IPS-11a (cell line): ENCODE results near the gene PKDREJ.
"Not testable (repeated sequence)": the region's sequence is repeated elsewhere in the genome, so short reads cannot be mapped to it uniquely, and the experiment has no call there.

Experiments used
- H3K4me3 ChIP-seq: one replicate; pipeline ENCODE4 v1.5.1; 2013; ENCODE audit warnings: low read depth, low read length, control low read depth

The PKDREJ gene, protein sequence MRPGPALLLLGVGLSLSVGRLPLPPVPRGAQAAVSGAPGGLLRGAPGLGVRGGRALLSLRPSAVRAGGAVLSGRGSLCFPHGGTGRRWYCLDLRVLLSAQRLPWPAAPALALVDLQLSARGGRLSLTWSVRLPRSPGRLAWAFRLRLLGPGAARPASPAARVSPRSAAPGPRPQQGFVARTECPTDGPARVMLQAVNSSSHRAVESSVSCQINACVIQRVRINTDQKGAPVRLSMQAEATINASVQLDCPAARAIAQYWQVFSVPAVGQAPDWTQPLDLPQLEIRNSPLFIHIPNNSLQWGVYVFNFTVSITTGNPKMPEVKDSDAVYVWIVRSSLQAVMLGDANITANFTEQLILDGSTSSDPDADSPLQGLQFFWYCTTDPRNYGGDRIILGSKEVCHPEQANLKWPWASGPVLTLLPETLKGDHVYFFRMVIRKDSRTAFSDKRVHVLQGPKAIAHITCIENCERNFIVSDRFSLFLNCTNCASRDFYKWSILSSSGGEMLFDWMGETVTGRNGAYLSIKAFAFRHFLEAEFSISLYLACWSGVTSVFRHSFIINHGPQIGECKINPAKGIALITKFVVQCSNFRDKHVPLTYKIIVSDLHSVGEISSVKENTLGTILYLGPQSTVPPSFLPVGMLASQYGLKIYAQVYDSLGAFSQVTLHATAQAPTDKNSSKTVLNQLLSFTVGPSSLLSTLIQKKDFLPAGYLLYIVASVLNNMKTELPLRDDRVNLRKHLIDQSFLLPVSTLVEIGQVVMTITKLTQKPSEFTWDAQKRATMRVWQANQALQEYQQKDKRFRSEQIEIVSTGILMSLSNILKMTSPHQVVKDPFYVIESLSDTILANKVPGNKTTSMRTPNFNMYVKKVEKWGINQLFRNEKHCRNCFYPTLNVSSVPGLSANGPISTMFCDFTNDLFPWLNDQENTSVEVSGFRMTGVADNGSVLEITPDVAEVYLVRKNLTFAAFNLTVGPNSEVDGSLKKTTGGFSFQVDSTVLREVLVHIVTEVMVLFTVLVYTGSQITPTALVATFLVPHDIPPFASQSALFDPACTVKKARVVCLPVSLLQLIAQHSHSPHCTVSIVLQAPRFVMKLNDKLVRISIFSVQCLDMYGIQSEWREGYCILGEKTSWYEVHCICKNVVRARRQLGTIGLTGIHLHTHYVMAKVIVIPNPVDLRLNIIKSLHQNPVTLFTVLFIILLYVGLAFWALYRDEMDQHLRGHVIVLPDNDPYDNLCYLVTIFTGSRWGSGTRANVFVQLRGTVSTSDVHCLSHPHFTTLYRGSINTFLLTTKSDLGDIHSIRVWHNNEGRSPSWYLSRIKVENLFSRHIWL (N-terminal part only)

DNA sequence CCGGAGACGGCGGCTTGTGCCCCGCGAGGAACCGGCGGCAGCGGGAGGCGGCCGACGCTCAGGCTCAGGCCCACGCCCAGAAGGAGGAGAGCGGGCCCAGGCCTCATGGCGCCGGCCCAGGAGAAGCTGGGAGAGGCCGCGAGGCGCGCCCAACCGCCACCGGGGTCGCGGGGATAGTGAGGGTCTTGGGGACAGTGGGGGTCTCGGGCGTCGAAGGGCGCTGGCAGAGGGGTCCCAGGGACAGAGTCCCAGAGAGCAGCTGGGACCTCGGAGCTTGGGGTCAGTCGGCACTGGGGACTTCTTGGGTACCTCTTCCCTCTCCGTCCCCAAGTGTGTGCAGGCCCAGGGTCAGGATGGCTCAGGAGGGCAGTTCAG is at the start of gene PKDREJ:
PKDREJ (minus strand) TSS at position 128 of the 375 bp plus-strand sequence; CDS start at position 107, 21 bp downstream.
- peak within 1 kb of the TSS; percentile 17 for H3K4me3 ChIP-seq

DNA sequence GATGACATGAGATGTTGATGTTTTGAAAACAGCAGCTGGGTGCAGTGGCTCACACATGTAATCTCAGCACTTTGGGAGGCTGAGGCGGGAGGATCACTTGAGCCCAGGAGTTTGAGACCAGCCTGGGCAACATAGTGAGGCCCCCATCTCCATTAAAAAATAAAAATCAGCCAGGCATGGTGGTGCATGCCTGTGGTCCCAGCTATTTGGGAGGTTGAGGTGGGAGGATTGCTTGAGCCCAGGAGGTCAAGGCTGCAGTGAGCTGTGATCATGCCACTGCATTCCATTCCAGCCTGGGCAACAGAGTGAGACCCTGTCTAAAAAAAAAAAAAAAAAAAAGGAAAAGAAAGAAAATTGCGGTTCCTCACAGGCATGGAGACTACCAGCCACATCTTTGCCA is 49.7 kb upstream of the PKDREJ start:
- not testable (repeated sequence) for H3K4me3 ChIP-seq

DNA sequence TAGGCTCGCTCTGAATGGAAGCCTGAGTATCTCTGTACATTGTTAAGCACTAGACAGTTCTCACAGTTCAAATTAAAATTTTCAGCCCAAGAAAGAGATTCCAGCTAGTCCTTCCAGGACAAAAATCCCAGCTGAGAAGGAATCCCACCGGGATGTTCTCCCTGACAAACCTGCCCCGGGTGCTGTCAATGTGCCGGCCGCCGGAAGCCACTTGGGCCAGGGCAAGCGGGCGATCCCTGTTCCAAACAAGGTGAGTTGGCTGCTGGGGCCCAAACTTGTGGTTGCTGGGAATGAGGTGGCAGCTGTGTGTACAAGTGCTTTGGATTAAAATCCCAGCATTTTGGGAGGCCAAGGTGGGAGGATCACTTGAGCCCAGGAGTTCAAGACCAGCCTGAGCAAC is 48.9 kb upstream of the PKDREJ start:
- no peak overlapping the region for H3K4me3 ChIP-seq

DNA sequence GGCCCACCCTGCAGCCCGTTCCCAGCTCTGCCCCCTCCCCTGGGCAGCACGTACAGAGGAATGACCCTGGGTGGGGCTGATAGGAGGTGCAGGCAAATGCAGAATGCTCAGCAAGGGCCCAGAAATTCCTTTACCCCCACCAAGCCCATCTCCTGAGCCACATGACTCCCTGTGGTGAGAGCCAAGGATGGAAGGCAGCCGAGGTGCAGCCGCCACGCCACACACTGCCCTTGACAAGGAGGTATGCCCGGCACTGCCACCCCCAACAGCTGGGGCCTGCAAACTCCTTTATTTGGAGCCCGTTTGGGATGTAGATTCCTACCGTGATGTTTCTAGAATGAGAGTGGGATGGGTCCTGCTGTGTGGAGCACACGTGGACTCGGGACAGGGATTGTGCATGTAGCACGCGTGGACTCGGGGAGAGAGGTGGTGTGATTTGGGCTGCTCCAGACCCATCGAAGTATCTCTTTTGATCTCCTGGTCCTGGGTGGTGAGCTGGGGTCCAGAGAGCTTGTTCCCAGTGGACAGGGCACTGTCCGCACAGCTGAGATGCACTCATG is 46.5 kb upstream of the PKDREJ start:
- H3K4me3 ChIP-seq: no peak overlapping the region

DNA sequence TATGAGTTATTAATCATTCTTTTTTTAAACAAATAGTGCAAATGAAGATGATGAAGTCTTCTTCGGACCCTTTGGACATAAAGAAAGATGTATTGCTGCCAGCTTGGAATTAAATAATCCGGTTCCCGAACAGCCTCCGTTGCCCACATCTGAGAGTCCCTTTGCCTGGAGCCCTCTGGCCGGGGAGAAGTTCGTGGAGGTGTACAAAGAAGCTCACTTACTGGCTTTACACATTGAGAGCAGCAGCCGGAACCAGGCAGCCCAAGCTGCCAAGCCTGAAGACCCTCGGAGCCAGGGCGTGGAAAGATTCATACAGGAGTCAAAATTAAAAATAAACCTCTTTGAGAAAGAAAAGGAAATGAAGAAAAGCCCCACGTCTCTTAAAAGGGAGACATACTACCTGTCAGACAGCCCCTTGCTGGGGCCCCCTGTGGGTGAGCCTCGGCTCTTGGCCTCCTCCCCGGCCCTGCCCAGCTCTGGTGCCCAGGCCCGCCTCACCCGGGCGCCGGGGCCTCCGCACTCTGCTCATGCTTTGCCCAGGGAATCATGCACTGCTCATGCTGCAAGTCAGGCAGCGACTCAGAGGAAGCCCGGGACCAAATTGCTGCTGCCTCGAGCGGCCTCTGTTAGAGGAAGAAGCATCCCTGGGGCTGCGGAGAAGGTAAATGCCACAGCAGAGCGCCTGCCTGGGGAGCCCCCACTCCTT is 45.3 kb upstream of the PKDREJ start:
- H3K4me3 ChIP-seq: no peak overlapping the region

DNA sequence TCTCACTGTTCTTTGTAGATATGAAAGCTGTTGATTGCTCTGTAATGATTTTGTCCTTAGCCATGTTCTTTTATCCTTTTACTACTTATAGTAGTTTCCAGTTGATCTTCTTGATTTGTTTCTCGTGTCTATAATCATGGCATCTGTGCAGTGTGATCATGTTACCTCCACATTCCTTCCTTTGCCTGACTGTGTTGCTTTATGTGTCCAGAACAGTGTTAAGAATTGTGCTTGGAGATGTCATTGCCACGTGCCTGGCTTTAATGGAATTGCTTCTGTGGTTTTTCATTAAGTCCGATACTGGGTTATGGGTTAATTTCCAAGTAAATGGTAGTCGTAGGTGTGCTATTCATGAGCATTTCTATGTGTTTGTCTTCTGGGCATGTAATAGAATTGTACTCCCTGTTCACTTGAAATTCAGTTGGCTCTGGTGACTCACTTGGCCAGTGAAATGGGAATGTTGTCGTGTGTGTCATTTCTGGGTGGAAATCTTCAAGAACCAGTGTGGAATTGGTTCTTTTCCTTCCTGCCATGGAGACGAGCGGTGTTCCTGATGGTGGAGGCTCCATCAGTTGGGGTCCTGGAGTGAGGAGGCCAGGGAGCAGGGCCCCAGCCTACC is 40.3 kb upstream of the PKDREJ start:
- H3K4me3 ChIP-seq: no peak overlapping the region

DNA sequence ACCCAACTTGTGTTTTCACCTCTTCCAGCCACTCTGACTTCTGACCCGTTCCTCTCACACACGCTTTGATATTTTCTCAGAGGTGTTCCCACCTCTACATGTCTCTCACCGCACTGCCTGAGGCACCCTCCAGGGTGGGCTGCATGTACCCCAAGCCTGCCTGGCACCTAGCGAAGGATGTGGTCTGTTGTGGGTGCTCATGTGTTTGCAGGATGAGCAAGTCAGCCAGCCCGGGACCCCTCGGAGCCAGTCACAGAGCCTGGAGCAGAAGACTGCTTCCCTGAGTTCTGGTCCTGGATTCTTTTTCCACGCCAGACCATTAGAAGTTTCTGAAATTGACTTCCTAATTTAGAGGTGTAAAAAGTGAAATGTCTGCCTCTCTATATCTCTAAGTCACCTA is 37.3 kb upstream of the PKDREJ start:
- no peak overlapping the region for H3K4me3 ChIP-seq

DNA sequence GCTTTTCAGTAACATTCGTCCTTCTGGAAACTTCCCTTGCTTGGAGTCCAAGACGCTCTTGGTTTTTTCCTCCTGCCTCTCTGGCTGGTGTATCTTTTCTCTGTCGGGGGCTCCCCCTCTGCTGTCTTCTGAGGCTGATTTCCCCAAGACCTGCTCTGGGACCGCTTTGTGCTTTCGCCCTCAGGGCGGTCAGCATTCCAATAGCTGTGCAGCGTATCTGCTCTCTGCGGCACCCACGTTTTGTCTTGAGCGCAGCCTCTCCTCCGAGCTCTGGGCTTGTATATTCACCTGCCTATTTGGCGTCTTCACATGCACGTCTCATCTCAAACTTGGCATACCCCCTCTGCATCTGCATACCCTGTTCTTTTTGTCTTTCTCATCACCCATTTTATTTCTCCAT is 36.0 kb upstream of the PKDREJ start:
- no peak overlapping the region for H3K4me3 ChIP-seq

DNA sequence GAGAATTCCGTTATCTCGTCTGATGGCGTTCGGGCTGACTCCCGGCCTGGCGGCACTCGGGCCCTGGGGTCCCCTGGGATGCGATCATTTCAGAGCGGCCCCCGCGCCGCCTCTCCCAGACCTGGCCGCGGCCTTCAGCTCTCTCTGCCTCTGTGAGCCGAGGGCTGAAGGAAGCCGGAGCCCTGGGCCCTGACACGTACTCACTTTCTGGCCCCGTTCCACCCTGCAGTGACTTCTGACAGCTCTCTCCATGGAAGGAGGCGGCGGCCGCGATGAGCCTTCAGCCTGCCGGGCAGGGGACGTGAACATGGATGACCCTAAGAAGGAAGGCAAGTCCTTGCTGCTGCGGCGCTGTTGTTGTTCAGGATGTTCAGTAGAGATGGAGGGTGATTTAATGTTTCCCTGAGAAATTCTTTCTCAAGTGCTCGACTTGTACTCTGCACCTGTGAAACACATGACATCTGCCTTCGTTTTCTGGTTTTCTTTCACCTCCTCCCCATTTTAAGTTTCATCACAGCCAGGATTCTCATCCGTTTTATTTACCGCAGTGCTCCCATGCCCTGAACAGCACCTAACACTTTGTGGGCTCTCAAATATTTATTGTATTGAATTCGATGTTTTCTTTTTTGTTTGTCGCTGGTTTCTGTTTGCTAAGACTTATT is 34.1 kb upstream of the PKDREJ start:
- H3K4me3 ChIP-seq: peak overlapping the region; percentile 80

DNA sequence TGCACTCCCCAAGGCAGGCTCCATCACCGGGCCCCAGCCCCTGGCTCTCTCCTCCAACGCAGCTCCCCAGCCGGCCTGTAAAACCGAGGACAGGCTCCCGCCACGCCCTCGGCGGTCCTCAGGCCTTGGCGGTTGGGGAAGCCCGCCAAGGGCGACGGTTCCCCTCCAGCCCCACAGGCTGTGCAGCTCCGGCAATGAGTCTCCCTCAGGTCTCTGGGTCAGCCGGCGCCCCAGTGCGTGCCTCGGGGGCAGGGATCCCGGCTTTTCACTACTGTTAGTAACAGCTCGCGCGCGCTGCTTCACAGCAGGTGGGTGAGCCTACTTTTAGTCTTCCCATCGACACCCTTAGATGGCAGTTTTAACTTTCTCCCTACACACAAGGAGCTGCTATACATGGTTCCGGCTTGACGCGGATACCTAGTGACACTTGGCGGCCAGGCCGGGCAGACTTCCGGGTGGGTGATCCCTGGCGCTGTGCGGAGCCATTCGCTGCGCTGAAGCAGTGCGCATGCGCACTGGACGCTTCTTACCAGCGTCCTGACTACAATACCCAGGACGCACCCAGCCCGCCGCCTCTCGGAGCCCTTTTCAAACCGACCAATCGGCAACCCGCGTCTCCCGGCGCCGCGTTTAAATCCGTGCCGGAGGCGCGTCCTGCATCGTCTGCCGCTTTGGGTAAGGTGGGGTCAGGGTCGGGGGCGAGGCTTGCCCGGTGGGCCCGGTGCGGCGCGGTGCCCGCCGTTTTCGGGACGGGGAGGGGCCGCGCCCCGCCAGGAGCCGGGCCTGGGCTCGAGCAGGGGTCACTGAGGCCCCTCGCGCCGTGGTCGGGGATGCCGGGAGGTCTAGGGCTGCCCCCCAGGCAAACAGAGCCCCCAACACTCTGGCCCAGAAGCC is 33.4 kb upstream of the PKDREJ start, which contains the start of gene GTSE1:
GTSE1 (plus strand) TSS at position 614 of the 894 bp plus-strand sequence. CDS start 531 bp downstream, outside the sequence.
- peak within 1 kb of the TSS; percentile 80 for H3K4me3 ChIP-seq

DNA sequence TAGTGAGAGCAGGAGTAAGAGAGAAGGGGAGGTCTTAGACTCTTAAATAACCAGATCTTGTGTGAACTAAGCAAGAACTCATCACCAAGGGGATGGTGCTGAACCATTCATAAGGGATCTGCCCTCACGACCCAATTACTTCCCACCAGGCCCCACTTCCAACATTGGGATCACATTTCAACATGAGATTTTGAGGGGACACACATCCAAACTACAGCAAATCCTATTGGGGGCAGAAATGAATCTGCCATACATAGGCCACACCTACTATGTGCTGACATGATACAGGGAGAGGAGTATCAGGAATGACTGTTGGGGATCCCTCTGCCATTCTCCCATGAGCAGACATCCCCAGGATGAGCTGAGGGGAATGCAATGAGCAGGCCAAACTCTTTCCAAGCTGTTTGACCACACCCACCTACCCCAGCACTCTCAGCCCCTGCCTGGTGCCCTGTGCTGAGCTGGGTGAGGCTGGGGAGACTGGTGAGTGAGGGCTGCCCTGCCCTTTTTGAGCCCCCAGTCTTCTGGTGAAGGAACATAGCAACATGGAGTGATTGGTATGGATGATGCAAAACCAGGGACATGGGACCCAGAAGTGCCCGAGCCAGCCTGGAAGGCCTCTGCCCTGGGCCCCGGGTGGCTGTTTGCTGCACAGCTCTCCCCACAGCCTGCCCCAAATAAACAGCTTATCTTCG is 32.3 kb upstream of the PKDREJ start:
- H3K4me3 ChIP-seq: peak overlapping the region; percentile 64

DNA sequence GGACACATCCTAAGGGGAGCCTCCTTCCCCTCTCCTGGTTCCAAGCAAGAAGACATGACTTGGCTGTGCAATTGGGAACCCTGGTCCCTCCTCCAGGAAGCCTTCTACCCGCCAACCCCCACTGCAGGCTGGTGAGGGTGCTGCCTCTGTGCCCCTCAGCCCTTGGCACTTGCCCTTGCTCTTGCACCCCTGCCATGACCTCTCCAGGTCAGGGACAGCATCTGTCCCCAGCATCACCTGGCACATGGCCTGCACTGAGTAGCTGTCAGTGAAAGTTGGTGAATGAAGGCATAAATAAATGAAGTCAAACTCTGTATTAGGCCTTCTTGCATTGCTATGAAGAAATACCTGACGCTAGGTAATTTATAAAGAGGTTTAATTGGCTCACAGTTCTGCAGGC is 31.6 kb upstream of the PKDREJ start:
- H3K4me3 ChIP-seq: no peak overlapping the region

DNA sequence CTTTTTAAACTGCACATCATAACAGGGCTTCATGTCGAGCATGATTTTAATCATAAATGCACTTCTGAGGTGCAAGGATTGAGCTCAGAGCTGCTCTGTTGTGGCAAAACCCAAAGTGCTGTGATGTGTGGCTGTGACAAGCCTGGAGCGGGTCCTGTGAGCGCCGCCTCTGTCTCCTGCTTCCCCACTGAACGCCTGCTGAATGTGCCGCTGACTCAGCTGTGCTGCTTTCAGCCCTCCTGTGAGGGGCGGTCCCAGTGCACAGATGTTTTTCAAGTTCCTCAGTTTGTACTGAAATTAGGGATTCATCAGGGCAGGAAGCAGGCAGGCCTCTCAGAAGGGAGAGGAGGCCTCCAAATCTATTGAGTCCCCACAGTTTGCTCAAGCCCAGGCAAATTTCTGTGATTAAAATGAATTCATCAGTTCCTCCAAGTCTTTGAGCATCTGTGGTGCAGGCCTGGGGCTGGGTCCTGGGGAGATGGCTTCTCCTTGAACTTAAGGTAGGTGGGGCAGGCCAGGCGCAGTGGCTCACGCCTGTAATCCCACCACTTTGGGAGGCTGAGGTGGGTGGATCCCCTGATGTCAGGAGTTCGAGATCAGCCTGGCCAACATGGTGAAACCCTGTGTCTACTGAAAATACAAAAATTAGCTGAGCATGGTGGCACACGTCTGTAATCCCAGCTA is 30.6 kb upstream of the PKDREJ start:
- no peak overlapping the region for H3K4me3 ChIP-seq

DNA sequence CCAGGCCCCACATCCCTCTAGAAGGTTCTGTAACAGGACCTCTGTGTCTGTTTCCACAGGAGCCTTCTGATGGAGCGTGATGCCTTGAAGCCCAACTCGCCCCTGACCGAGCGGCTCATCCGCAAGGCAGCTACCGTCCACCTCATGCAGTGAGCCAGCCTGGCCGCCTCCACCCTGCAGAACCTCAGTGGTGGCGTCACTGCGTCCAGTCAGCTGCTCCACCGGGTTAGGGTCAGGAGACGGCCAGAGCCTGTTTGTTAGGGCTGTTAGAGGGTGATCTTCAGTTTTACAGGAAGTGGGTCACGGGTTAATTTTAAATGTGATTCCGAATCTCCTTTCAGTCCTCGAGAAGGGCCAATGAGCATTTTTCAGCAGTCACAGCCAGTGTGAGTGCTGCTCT is 29.6 kb upstream of the PKDREJ start:
- H3K4me3 ChIP-seq: no peak overlapping the region

DNA sequence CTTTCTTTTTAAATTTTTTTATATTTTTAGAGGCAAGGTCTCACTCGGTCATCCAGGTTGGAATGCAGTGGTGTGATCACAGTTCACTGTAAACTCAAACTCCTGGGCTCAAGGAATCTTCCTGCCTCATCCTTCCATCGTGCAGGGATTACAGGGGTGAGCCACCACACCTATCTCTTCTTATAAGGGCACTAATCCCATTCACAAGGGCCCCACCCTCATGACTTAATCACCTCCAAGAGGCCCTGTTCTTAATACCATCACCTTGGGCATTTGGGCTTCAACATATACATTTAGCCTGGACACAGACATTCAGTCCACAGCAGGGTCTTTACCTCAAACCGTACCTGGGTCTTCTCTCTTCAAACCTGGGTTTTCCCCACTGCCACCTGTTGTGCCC is 29.0 kb upstream of the PKDREJ start:
- no peak overlapping the region for H3K4me3 ChIP-seq

DNA sequence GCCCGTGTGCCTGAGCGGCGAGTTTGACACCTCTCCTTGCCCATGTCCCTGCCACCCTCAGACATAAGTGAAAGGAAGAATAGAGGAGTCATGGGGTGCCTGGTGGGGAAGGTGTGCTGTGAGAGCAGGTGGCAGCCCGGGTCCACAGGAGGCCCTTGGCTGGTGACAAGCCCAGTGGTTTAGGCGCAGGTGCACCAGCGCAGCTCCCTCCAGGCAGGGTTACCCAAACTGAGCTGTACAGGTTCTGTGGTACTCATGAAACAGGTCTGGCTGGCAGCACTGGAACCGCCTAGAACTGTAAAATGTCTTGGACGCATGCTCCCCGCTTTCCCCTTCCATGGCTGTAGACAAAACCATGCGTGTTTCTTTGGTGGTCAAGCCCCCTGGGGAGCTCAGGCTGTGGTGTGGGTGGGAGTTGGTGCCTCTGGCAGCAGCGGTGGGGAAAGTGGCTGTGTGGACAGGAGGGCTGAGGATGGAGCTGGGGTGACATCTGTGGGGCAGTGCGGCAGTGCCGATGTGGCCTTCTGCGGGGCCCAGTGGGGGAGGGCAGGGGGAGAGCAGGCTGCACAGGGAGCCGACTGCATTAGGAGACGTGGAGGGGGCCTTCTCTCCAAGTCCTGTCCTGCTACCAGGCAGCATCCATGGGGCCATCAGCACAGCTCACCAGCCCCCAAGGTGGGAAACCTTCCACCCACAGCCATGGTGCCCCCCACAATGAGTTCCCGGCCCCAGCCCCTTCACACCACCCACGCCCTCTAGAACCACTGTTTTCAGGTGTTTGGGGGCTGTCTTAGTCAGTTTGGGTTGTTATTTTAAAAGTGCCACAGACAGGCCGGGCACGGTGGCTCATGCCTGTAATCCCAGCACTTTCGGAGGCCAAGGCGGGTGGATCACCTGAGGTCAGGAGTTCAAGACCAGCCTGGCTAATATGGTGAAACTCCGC is 28.0 kb upstream of the PKDREJ start:
- H3K4me3 ChIP-seq: no peak overlapping the region
